DOHH2 (cell line): ENCODE measurements around the gene CCHCR1.

Experiments used
- H3F3A ChIP-seq: fragments of 200-600 bp; sonication (generic), shearing (Covaris generic); 2 replicates; pipeline ENCODE4 v1.6.0; 2016; ENCODE audit warnings: antibody characterized with exemption, mild to moderate bottlenecking; ENCODE audit not compliant: control insufficient read depth, insufficient read depth
- H3K27ac ChIP-seq: fragments of 200-600 bp; sonication (generic); 2 replicates; pipeline ENCODE4 v1.5.1; 2014; ENCODE audit warnings: low read depth, mild to moderate bottlenecking, low read length, moderate library complexity
- H3K27me3 ChIP-seq: fragments of 200-600 bp; sonication (generic); 2 replicates; pipeline ENCODE4 v1.6.1; 2014; ENCODE audit warnings: mild to moderate bottlenecking, low read length, mixed read lengths; ENCODE audit not compliant: control insufficient read depth
- H3K36me3 ChIP-seq: fragments of 200-600 bp; sonication (generic); 2 replicates; pipeline ENCODE4 v1.6.1; 2014; ENCODE audit warnings: mild to moderate bottlenecking, low read length, moderate library complexity, mixed read lengths; ENCODE audit not compliant: control insufficient read depth
- H3K4me1 ChIP-seq: fragments of 200-600 bp; sonication (generic); 2 replicates; pipeline ENCODE4 v1.6.1; 2014; ENCODE audit warnings: mild to moderate bottlenecking, low read length, mixed read lengths; ENCODE audit not compliant: control insufficient read depth
- H3K4me2 ChIP-seq: fragments of 200-600 bp; sonication (generic); 2 replicates; pipeline ENCODE4 v1.6.0; 2014; ENCODE audit warnings: mild to moderate bottlenecking, low read length, moderate library complexity
- H3K4me3 ChIP-seq: fragments of 200-600 bp; sonication (generic); 2 replicates; pipeline ENCODE4 v1.5.1; 2014; ENCODE audit warnings: mild to moderate bottlenecking, low read length, mixed read lengths
- H3K79me2 ChIP-seq: fragments of 200-600 bp; sonication (generic); 2 replicates; pipeline ENCODE4 v1.6.1; 2014; ENCODE audit warnings: mild to moderate bottlenecking, low read length, mixed read lengths; ENCODE audit not compliant: control insufficient read depth
- H3K9me2 ChIP-seq: fragments of 200-600 bp; sonication (generic); replicated peaks from 2 replicates; pipeline ENCODE4 v1.6.1; 2014; ENCODE audit warnings: mild to moderate bottlenecking, low read length, mixed read lengths; ENCODE audit not compliant: control insufficient read depth
- H3K9me3 ChIP-seq: fragments of 200-600 bp; sonication (generic); 2 replicates; pipeline ENCODE4 v1.6.1; 2014; ENCODE audit warnings: antibody characterized with exemption, low read length, mixed read lengths; ENCODE audit not compliant: control insufficient read depth, insufficient read depth
- H4K20me1 ChIP-seq: fragments of 200-600 bp; sonication (generic); 2 replicates; pipeline ENCODE4 v1.6.0; 2014; ENCODE audit warnings: low read depth, mild to moderate bottlenecking, antibody characterized with exemption, low read length, moderate library complexity; ENCODE audit not compliant: control insufficient read depth, insufficient read depth
- EZH2phosphoT487 ChIP-seq: fragments of 200-600 bp; sonication (generic); IDR thresholded peaks from 2 replicates; pipeline ENCODE4 v1.6.1; 2017; ENCODE audit warnings: borderline replicate concordance, mild to moderate bottlenecking, antibody characterized with exemption, low read length, moderate library complexity, mixed read lengths
- TF ChIP-seq, protein P1 (sequence below): fragments of 200-600 bp; sonication (generic); IDR thresholded peaks from one replicate; pipeline ENCODE4 v1.5.1; 2014; ENCODE audit warnings: antibody characterized with exemption, mild to moderate bottlenecking, low read depth, low read length; ENCODE audit not compliant: poor library complexity, severe bottlenecking

Gene CCHCR1

GRCh38 chr6:31114541-31114878 is 43.1 kb downstream of the CCHCR1 start, which contains the start of gene PSORS1C1:
Gene PSORS1C1 (plus strand): TSS chr6:31114800. CDS start chr6:31129633, 14,833 bp downstream.
- H3K79me2 ChIP-seq, result no peaks in the 10 kb centered on the region
- H3K4me3 ChIP-seq, result no peak within 1 kb of the TSS
- no peaks in the 10 kb centered on the region for H3K9me2 ChIP-seq
- no peaks in the 10 kb centered on the region for H3F3A ChIP-seq
- H3K4me1 ChIP-seq, result no peaks in the 10 kb centered on the region
- H3K27me3 ChIP-seq, result peaks cover 11% of the 10 kb centered on the region; the same call in 1 of the 2 replicates
- no peaks in the 10 kb centered on the region for H3K9me3 ChIP-seq
- no peak within 1 kb of the TSS for H3K4me2 ChIP-seq
- TF ChIP-seq, protein P1, sequence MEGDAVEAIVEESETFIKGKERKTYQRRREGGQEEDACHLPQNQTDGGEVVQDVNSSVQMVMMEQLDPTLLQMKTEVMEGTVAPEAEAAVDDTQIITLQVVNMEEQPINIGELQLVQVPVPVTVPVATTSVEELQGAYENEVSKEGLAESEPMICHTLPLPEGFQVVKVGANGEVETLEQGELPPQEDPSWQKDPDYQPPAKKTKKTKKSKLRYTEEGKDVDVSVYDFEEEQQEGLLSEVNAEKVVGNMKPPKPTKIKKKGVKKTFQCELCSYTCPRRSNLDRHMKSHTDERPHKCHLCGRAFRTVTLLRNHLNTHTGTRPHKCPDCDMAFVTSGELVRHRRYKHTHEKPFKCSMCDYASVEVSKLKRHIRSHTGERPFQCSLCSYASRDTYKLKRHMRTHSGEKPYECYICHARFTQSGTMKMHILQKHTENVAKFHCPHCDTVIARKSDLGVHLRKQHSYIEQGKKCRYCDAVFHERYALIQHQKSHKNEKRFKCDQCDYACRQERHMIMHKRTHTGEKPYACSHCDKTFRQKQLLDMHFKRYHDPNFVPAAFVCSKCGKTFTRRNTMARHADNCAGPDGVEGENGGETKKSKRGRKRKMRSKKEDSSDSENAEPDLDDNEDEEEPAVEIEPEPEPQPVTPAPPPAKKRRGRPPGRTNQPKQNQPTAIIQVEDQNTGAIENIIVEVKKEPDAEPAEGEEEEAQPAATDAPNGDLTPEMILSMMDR, result no peak
- no peaks in the 10 kb centered on the region for H3K36me3 ChIP-seq
- no peaks in the 10 kb centered on the region for H4K20me1 ChIP-seq
- no peak within 1 kb of the TSS for H3K27ac ChIP-seq

DNA sequence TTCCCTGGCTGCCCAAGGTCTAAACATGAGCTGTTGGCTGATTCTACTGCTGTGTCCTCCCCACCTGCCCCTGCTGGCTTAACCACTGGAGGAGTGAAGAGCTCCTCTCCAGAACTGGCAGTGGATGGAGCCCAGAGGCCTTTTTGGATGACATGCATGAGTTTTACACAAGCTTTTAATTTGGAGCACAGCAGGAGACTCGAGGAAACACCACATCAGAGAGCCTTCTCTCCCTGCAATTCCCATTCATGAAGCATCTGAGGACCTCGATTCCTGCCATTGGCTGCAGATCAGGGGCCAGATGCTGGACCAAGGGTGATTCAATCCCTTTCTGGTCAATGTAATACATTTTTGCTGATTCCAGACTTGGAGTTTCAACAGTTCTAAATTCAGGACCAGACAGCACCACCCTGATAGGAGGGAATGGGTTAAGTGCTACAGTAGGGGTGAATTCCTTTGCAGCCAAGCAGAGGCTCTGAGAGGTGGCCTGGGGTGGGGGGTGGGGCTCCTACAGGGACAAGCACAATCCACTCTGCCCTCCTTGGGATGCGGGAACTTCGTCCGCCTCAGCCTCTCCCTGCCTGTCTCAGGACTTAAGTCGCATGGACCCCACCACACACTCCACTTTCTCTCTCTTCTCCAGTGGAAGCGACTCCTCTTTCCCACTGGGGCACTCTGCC is 43.6 kb downstream of the CCHCR1 start:
- H3K4me2 ChIP-seq, result no peak overlapping the region

DNA sequence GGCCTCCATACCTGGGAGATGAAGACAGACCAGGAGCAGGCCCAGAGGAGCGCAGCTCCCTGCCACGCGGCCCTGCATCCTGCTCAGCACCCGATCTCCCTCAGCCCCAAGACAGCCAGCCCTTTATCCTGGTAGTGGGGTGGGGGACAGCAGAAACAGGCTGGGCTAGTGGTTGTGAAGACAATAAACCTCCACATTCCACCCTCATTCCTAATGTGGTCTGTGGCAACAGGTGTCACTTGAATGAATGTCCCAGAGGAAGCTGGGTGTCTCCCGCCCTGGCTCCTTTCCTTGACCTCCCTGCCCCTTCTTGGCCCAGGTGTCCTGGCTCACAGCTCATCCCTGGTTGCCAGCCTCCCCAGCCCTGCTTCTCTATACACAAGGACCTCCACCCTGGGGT is 45.1 kb downstream of the CCHCR1 start, which contains the start of gene C6orf15:
Gene C6orf15, minus strand, starts transcription at position 98 of the 400 bp plus-strand sequence. Its CDS starts 20 bp downstream, at position 78.
- Histone ChIP-seq H3K27ac (no peak within 1 kb of the TSS), H3K9me3 (no peaks in the 10 kb centered on the region), H3K4me1 (no peaks in the 10 kb centered on the region), H3K27me3 (peaks cover 11% of the 10 kb centered on the region; the same call in 1 of the 2 replicates), H3K36me3 (no peaks in the 10 kb centered on the region), H4K20me1 (no peaks in the 10 kb centered on the region), H3F3A (no peaks in the 10 kb centered on the region), H3K4me3 (no peak within 1 kb of the TSS), H3K9me2 (no peaks in the 10 kb centered on the region), H3K4me2 (no peak within 1 kb of the TSS), H3K79me2 (no peaks in the 10 kb centered on the region)
- TF ChIP-seq, protein P1, result no peak
- no peak for TF ChIP-seq EZH2phosphoT487

More for the DNA sequence above, 43.6 kb downstream of the CCHCR1 start:
- no peaks in the 10 kb centered on the region for H3K36me3 ChIP-seq
- no peaks in the 10 kb centered on the region for H3K4me1 ChIP-seq
- H3K4me3 ChIP-seq, result no peak overlapping the region
- H3F3A ChIP-seq, result no peaks in the 10 kb centered on the region
- H3K9me2 ChIP-seq, result no peaks in the 10 kb centered on the region
- H3K9me3 ChIP-seq, result no peaks in the 10 kb centered on the region
- TF ChIP-seq, protein P1, result no peak
- no peaks in the 10 kb centered on the region for H3K79me2 ChIP-seq
- H3K27me3 ChIP-seq, result peaks cover 11% of the 10 kb centered on the region; the same call in 1 of the 2 replicates
- no peak overlapping the region for H3K27ac ChIP-seq
- no peaks in the 10 kb centered on the region for H4K20me1 ChIP-seq
